Colon (tissue), 2 donors: Measurements from ENCODE around the gene MARCKSL1.
"Not testable (repeated sequence)": the region's sequence is repeated elsewhere in the genome, so short reads cannot be mapped to it uniquely, and the experiment has no call there.

Experiments used
- FAIRE-seq: peaks from 2 replicates; lab custom pipeline; 2012; peaks lifted over from hg19 to GRCh38; lab: Jason Lieb, UNC
- donor health status: control.
- donor health status: control.

MARCKSL1 gene

GRCh38 chr1:32332290-32333079 is 3.5 kb downstream of the MARCKSL1 start:
- no peak for FAIRE-seq

- FAIRE-seq, result no peak
These were observed 4.5 kb downstream of the MARCKSL1 start for GRCh38 chr1:32331549-32331948.

GRCh38 chr1:32330558-32331151 is 5.4 kb downstream of the MARCKSL1 start:
- FAIRE-seq, result no peak

- no peak for FAIRE-seq
These were observed 6.0 kb downstream of the MARCKSL1 start for GRCh38 chr1:32329931-32330466.

GRCh38 chr1:32327204-32327603 is 8.8 kb downstream of the MARCKSL1 start:
- FAIRE-seq, result no peak

- no peak for FAIRE-seq
These were observed 14.2 kb downstream of the MARCKSL1 start for GRCh38 chr1:32321712-32322291.

GRCh38 chr1:32318127-32318869 is 17.7 kb downstream of the MARCKSL1 start:
- FAIRE-seq, result no peak

- FAIRE-seq, result no peak
These were observed 19.1 kb downstream of the MARCKSL1 start for GRCh38 chr1:32316903-32317277.

GRCh38 chr1:32311709-32312393 is 24.2 kb downstream of the MARCKSL1 start:
- FAIRE-seq, result no peak

GRCh38 chr1:32309960-32310359 is 26.1 kb downstream of the MARCKSL1 start:
- no peak for FAIRE-seq

- FAIRE-seq, result no peak
These were observed 28.7 kb downstream of the MARCKSL1 start for GRCh38 chr1:32307324-32307723.

GRCh38 chr1:32305310-32305709 is 30.7 kb downstream of the MARCKSL1 start:
- FAIRE-seq, result no peak

- FAIRE-seq, result no peak
These were observed 31.9 kb downstream of the MARCKSL1 start for GRCh38 chr1:32303997-32304622.

- FAIRE-seq, result no peak
These were observed 32.7 kb downstream of the MARCKSL1 start for GRCh38 chr1:32303358-32303757.

- FAIRE-seq, result no peak
These were observed 36.7 kb downstream of the MARCKSL1 start for GRCh38 chr1:32299327-32299726.

GRCh38 chr1:32298211-32298610 is 37.8 kb downstream of the MARCKSL1 start:
- not testable (repeated sequence) for FAIRE-seq

- no peak for FAIRE-seq
These were observed 44.1 kb downstream of the MARCKSL1 start, which contains the start of gene HDAC1 for GRCh38 chr1:32291708-32292538. TSS of gene HDAC1 (plus strand) at chr1:32292083. CDS start at chr1:32292170, 87 bp downstream.

- FAIRE-seq, result no peak
These were observed 44.8 kb downstream of the MARCKSL1 start for GRCh38 chr1:32291145-32291707.

- no peak for FAIRE-seq
These were observed 46.8 kb downstream of the MARCKSL1 start for GRCh38 chr1:32289256-32289655.

- no peak for FAIRE-seq
These were observed 49.3 kb downstream of the MARCKSL1 start for GRCh38 chr1:32286763-32287162.
